GM18519 (cell line): Measurements from ENCODE around the gene PPFIA1.
"Not testable (repeated sequence)": the region's sequence is repeated elsewhere in the genome, so short reads cannot be mapped to it uniquely, and the experiment has no call there.

Experiments
- ATAC-seq: cut with Tn5 transposase; IDR thresholded peaks from one replicate; pipeline ENCODE4 v1.9.1; 2021; ENCODE audit warnings: mild to moderate bottlenecking, moderate library complexity; ENCODE audit not compliant: unreplicated experiment, low FRiP score

PPFIA1 gene

GRCh38 chr11:70319396-70320076, 49.0 kb downstream of the PPFIA1 start:
- no peak for ATAC-seq

- ATAC-seq: no peak
Measured at GRCh38 chr11:70322666-70323065, 52.2 kb downstream of the PPFIA1 start.

- no peak for ATAC-seq
Measured at GRCh38 chr11:70323806-70324205, 53.3 kb downstream of the PPFIA1 start.

GRCh38 chr11:70324376-70325115, 54.1 kb downstream of the PPFIA1 start:
- ATAC-seq: no peak

GRCh38 chr11:70325824-70326223, 55.3 kb downstream of the PPFIA1 start:
- no peak for ATAC-seq

- no peak for ATAC-seq
Measured at GRCh38 chr11:70326365-70326811, 55.9 kb downstream of the PPFIA1 start.

- ATAC-seq: no peak
Measured at GRCh38 chr11:70326833-70327232, 56.3 kb downstream of the PPFIA1 start.

GRCh38 chr11:70327717-70328116, 57.2 kb downstream of the PPFIA1 start:
- no peak for ATAC-seq

- ATAC-seq: no peak
Measured at GRCh38 chr11:70328556-70328955, 58.1 kb downstream of the PPFIA1 start.

GRCh38 chr11:70331320-70331843, 60.9 kb downstream of the PPFIA1 start:
- ATAC-seq: not testable (repeated sequence)

- ATAC-seq: no peak
Measured at GRCh38 chr11:70331901-70332300, 61.4 kb downstream of the PPFIA1 start.

- ATAC-seq: no peak
Measured at GRCh38 chr11:70332567-70332966, 62.1 kb downstream of the PPFIA1 start.

- no peak for ATAC-seq
Measured at GRCh38 chr11:70333261-70333660, 62.8 kb downstream of the PPFIA1 start.

GRCh38 chr11:70334351-70334995, 64.0 kb downstream of the PPFIA1 start:
- ATAC-seq: no peak

GRCh38 chr11:70335511-70335910, 65.0 kb downstream of the PPFIA1 start:
- ATAC-seq: no peak

- ATAC-seq: no peak
Measured at GRCh38 chr11:70338594-70338993, 68.1 kb downstream of the PPFIA1 start.

- ATAC-seq: no peak
Measured at GRCh38 chr11:70339066-70339465, 68.6 kb downstream of the PPFIA1 start.

- ATAC-seq: no peak
Measured at GRCh38 chr11:70341881-70342429, 71.5 kb downstream of the PPFIA1 start.

- ATAC-seq: no peak
Measured at GRCh38 chr11:70343636-70344035, 73.1 kb downstream of the PPFIA1 start.

- ATAC-seq: no peak
Measured at GRCh38 chr11:70348191-70348590, 77.7 kb downstream of the PPFIA1 start.

GRCh38 chr11:70348608-70349007, 78.1 kb downstream of the PPFIA1 start:
- no peak for ATAC-seq
